OCI-LY7 (cell line): ENCODE results near the gene OR4Q3. TPM values are rescaled to one million over a fixed set of nuclear protein-coding genes. Genes with fewer than 3 reads are reported as not detected.
A peak's percentile ranks its signal among the peaks of the same experiment; 100 is the strongest.
"Not testable (repeated sequence)": the region's sequence is repeated elsewhere in the genome, so short reads cannot be mapped to it uniquely, and the experiment has no call there.

ENCODE experiments used
- BruUV-seq: library from RNA; stranded (reverse); fragments of 400-500 nt; replicated peaks from 2 replicates; lab custom pipeline; 2021; lab: Mats Ljungman, UMichigan
- CTCF ChIA-PET: fragments of 300-600 bp; sonication (Branson Sonifier 250); formaldehyde crosslinking; loops from one replicate; lab custom pipeline; 2022; ENCODE audit warnings: antibody characterized with exemption; ENCODE audit not compliant: unreplicated experiment; lab: Charles Lee
- POLR2A ChIA-PET: fragments of 300-600 bp; sonication (Branson Sonifier 250); formaldehyde crosslinking; loops from one replicate; lab custom pipeline; 2022; ENCODE audit warnings: antibody characterized with exemption; lab: Charles Lee
- DNase-seq: peaks from one replicate; pipeline ENCODE4 v3.0.0-alpha.2; 2015; ENCODE audit warnings: low spot score
- H2AFZ ChIP-seq: fragments of 200-600 bp; sonication (generic), shearing (Covaris generic); 2 replicates; pipeline ENCODE4 v1.6.1; 2014; ENCODE audit warnings: mild to moderate bottlenecking, antibody characterized with exemption, low read length, moderate library complexity
- H3K27ac ChIP-seq: fragments of 200-600 bp; sonication (generic); 2 replicates; pipeline ENCODE4 v1.5.1; 2014; ENCODE audit warnings: mixed run types, low read depth, mild to moderate bottlenecking, moderate library complexity, low read length, inconsistent platforms; ENCODE audit not compliant: poor library complexity, severe bottlenecking
- H3K36me3 ChIP-seq: fragments of 200-600 bp; sonication (generic); 2 replicates; pipeline ENCODE4 v1.6.1; 2014; ENCODE audit warnings: mild to moderate bottlenecking, antibody characterized with exemption, low read length, moderate library complexity, mixed read lengths; ENCODE audit not compliant: insufficient read depth
- H3K4me1 ChIP-seq: fragments of 200-600 bp; sonication (generic); 2 replicates; pipeline ENCODE4 v1.5.1; 2014; ENCODE audit warnings: mild to moderate bottlenecking, low read length; ENCODE audit not compliant: insufficient read depth, poor library complexity, severe bottlenecking
- H3K4me2 ChIP-seq: fragments of 200-600 bp; sonication (generic); 2 replicates; pipeline ENCODE4 v1.6.1; 2014; ENCODE audit warnings: mild to moderate bottlenecking, low read length
- H3K4me3 ChIP-seq: fragments of 200-600 bp; sonication (generic); 2 replicates; pipeline ENCODE4 v1.5.1; 2014; ENCODE audit warnings: mild to moderate bottlenecking, low read depth, low read length; ENCODE audit not compliant: poor library complexity, severe bottlenecking
- H3K79me2 ChIP-seq: fragments of 200-600 bp; sonication (generic); 2 replicates; pipeline ENCODE4 v1.6.1; 2016; ENCODE audit warnings: low read depth, mild to moderate bottlenecking, low read length, moderate library complexity, mixed read lengths; ENCODE audit not compliant: insufficient read depth
- H3K9me2 ChIP-seq: fragments of 200-600 bp; sonication (generic); 2 replicates; pipeline ENCODE4 v1.6.1; 2016; ENCODE audit warnings: mild to moderate bottlenecking, low read length, mixed read lengths; ENCODE audit not compliant: insufficient read depth
- H3K9me3 ChIP-seq: fragments of 200-600 bp; sonication (generic); 2 replicates; pipeline ENCODE4 v1.6.1; 2014; ENCODE audit warnings: mild to moderate bottlenecking, mixed run types, low read length, mixed read lengths
- H4K20me1 ChIP-seq: fragments of 200-600 bp; sonication (generic); 2 replicates; pipeline ENCODE4 v1.6.1; 2014; ENCODE audit warnings: mild to moderate bottlenecking, antibody characterized with exemption, low read length, moderate library complexity, mixed read lengths; ENCODE audit not compliant: insufficient read depth
- CTCF ChIP-seq: fragments of 200-600 bp; sonication (generic); conservative IDR thresholded peaks from 2 replicates; pipeline ENCODE4 v1.5.1; 2014; ENCODE audit warnings: mild to moderate bottlenecking, antibody characterized with exemption, low read length, moderate library complexity, mixed read lengths
- EZH2phosphoT487 ChIP-seq: fragments of 200-600 bp; sonication (generic); IDR thresholded peaks from 2 replicates; pipeline ENCODE4 v1.6.1; 2018; ENCODE audit warnings: low read depth, borderline replicate concordance, mild to moderate bottlenecking, mixed run types, antibody characterized with exemption, low read length, moderate library complexity, mixed read lengths
- intact Hi-C: fragments of 100-400 bp; cut with micrococcal nuclease; formaldehyde crosslinking; loops from one replicate; pipeline ENCODE4 v1.10.0; 2022; ENCODE audit not compliant: unreplicated experiment
- total RNA-seq, 2 experiments: library from RNA; depleted of rRNA in 1 of 2; stranded (reverse); fragments of >200 nt in 1 of 2; shearing (Covaris generic) in 1 of 2; gene quantifications; 2 replicates each; pipeline ENCODE4 v1.2.3, GENCODE V29; 2014 to 2022

Gene OR4Q3
- total RNA-seq, 2 experiments from 2014 or later = not detected

DNA sequence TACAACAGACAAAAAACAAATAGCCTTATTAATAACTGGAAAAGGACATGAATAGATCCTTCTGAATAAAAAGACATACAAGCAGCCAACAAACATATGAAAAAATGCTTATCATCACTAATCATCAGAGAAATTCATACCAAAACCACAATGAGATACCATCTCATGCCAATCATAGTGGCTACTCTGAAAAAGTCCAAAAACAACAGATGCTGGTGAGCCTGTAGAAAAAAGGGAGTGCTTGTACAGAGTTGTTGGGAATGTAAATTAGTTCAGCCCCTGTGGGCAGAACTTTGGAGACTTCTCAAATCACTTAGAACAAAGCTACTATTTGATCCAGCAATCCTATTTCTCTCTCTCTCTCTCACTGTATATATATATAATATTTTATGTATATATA, 8.9 kb downstream of the OR4Q3 start:
- H3K27ac ChIP-seq, H3K4me2 ChIP-seq, DNase-seq, H3K9me3 ChIP-seq, H4K20me1 ChIP-seq, POLR2A ChIA-PET, BruUV-seq, H3K4me3 ChIP-seq, H3K9me2 ChIP-seq, H3K36me3 ChIP-seq, H3K79me2 ChIP-seq, H2AFZ ChIP-seq, CTCF ChIA-PET, H3K4me1 ChIP-seq: not testable (repeated sequence)
- intact Hi-C loops = loop anchor here (2.0 kb wide), 1 partner anchor 20 kb away; the partner anchor contains the start of gene OR4M1

DNA sequence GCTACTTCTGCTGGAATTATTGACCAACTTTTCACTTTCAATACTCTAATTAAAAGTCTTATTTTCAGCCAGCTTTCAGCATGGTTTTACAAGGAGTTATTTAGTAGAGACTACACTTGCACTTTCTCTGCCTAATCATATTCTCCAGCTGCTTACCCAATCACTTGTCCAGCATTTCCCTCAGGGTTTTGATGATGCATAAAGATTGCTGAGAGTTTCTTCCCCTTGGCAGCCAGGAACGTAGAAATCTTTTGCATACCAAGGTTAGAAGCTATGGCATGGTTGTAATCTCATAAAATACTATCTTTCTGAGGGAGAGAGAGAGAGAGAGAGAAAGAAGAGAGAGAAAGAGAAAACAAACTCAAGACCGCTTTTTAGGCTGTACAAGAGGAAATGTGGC, 10.8 kb downstream of the OR4Q3 start:
- intact Hi-C loops = no loop called here
- no peak for DNase-seq
- Histone ChIP-seq H3K27ac (no peak overlapping the region), H4K20me1 (no peaks in the 10 kb centered on the region), H3K9me3 (0 out of 2 replicates have a peak, but pooled peaks cover 6% of the 10 kb centered on the region), H3K9me2 (no peaks in the 10 kb centered on the region), H3K4me2 (no peak overlapping the region), H3K4me3 (no peak overlapping the region), H3K4me1 (no peaks in the 10 kb centered on the region), H2AFZ (no peak overlapping the region), H3K79me2 (no peaks in the 10 kb centered on the region), H3K36me3 (no peaks in the 10 kb centered on the region)
- ChIA-PET CTCF (no interaction called here), POLR2A (no interaction called here)
- no TSS peak for BruUV-seq
- no peak for TF ChIP-seq EZH2phosphoT487
- no peak for TF ChIP-seq CTCF

- BruUV-seq, H2AFZ ChIP-seq, DNase-seq, H3K27ac ChIP-seq, H3K4me2 ChIP-seq, CTCF ChIA-PET, H3K4me3 ChIP-seq, H3K4me1 ChIP-seq, H4K20me1 ChIP-seq, intact Hi-C loops, H3K36me3 ChIP-seq, H3K79me2 ChIP-seq, POLR2A ChIA-PET, H3K9me2 ChIP-seq: not testable (repeated sequence)
- H3K9me3 ChIP-seq = peaks cover 26% of the 10 kb centered on the region; the same call in 1 of the 2 replicates
These were observed 28.1 kb downstream of the OR4Q3 start for GRCh38 chr14:19771491-19771890.

- no peak for DNase-seq
- no peak overlapping the region for H2AFZ ChIP-seq
- no peaks in the 10 kb centered on the region for H3K79me2 ChIP-seq
- H3K9me2 ChIP-seq = no peaks in the 10 kb centered on the region
- ChIA-PET CTCF (no interaction called here), POLR2A (interaction anchor here (0.7 kb wide), 1 partner anchor 11 kb away, joined by 3 read pairs; no protein-coding TSS in a partner anchor)
- intact Hi-C loops = loop anchor here (2.0 kb wide), 1 partner anchor 19 kb away; no protein-coding TSS in a partner anchor
- H3K27ac ChIP-seq = no peak overlapping the region
- no peaks in the 10 kb centered on the region for H3K36me3 ChIP-seq
- peaks cover 26% of the 10 kb centered on the region; the same call in 1 of the 2 replicates for H3K9me3 ChIP-seq
- H3K4me2 ChIP-seq = no peak overlapping the region
- no peaks in the 10 kb centered on the region for H4K20me1 ChIP-seq
- H3K4me1 ChIP-seq = no peaks in the 10 kb centered on the region
- no peak overlapping the region for H3K4me3 ChIP-seq
- no TSS peak for BruUV-seq
- no peak for TF ChIP-seq EZH2phosphoT487
- no peak for TF ChIP-seq CTCF
These were observed 28.6 kb downstream of the OR4Q3 start for GRCh38 chr14:19771895-19772430.

- H3K79me2 ChIP-seq, H3K4me3 ChIP-seq, H3K4me2 ChIP-seq, H2AFZ ChIP-seq, H3K4me1 ChIP-seq, H3K27ac ChIP-seq, BruUV-seq, H3K36me3 ChIP-seq, H3K9me2 ChIP-seq, H4K20me1 ChIP-seq, CTCF ChIA-PET: not testable (repeated sequence)
- H3K9me3 ChIP-seq = peaks cover 26% of the 10 kb centered on the region; the same call in 1 of the 2 replicates
- POLR2A ChIA-PET = interaction anchor here (0.7 kb wide), 1 partner anchor 12 kb away, joined by 3 read pairs; no protein-coding TSS in a partner anchor
- intact Hi-C loops = loop anchor here (2.0 kb wide), 1 partner anchor 20 kb away; no protein-coding TSS in a partner anchor
- DNase-seq = peak; percentile 13
These were observed 29.1 kb downstream of the OR4Q3 start for GRCh38 chr14:19772454-19772853.
